ENCODE data around the gene NEDD1. TPM values are rescaled to one million over a fixed set of nuclear protein-coding genes. Genes with fewer than 3 reads are reported as not detected.

The NEDD1 gene
- total RNA-seq, 3 donors from 2014 or later (not counting 1 experiment from before 2014, with no cell fraction given): 26.4 to 30.6 (median 29.2) TPM

- Histone ChIP-seq H3K36me3 (ENCODE audit: control insufficient read depth, insufficient read depth, low read length) (no peaks in the 10 kb centered on the region), H3K9me3 (ENCODE audit: control insufficient read depth, insufficient read depth, low read length) (no peaks in the 10 kb centered on the region), H3K27me3 (ENCODE audit: control insufficient read depth, insufficient read depth, low read length) (peaks cover 2% of the 10 kb centered on the region), H3K27ac (ENCODE audit: low read length) (no peak overlapping the region), H3K4me1 (ENCODE audit: control insufficient read depth, insufficient read depth, low read length) (no peaks in the 10 kb centered on the region), H3K4me3 (ENCODE audit: low read length) (no peak overlapping the region)
- Mint-ChIP-seq H3K27ac (no peak overlapping the region), H3K9me3 (no peaks in the 10 kb centered on the region), H3K4me1 (no peaks in the 10 kb centered on the region), H3K36me3 (no peaks in the 10 kb centered on the region), H3K4me3 (no peak overlapping the region), H3K27me3 (ENCODE audit: low read depth in 2 of 2) (peaks cover 23 to 41% of the 10 kb centered on the region in 2 donors)
- no peak for TF ChIP-seq CTCF (IDR thresholded peaks at IDR 0.05)
- no peak for DNase-seq
- intact Hi-C loops (cut with micrococcal nuclease): no loop called here
- ATAC-seq: no peak
Observed at GRCh38 chr12:96872961-96873360, 34.1 kb upstream of the NEDD1 start.

DNA sequence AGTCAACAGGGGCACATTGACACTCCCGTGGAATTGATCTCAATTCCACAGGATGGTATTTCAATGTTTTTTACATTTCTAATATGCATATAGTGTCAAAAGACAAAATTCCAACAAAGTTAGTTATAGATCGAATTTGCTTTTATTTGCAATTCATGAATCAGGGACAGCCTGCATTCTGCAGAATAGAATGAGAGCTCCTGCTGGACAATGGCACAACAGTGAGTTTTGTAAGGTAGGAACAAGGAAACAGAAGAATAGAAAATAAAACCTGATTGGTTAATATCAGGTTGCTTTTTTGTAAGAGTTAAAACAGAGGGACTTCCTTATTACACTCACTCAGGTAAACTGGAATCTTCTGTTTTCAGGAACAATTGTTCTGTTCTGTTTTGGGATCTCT is 32.8 kb upstream of the NEDD1 start:
- 92% methylated on average over 1 of the region's 2 CpGs for WGBS (ENCODE audit: insufficient coverage)
- Histone ChIP-seq H3K27ac (ENCODE audit: low read length) (no peak overlapping the region), H3K36me3 (ENCODE audit: control insufficient read depth, insufficient read depth, low read length) (no peaks in the 10 kb centered on the region), H3K27me3 (ENCODE audit: control insufficient read depth, insufficient read depth, low read length) (no peaks in the 10 kb centered on the region), H3K4me3 (ENCODE audit: low read length) (no peak overlapping the region), H3K4me1 (ENCODE audit: control insufficient read depth, insufficient read depth, low read length) (no peaks in the 10 kb centered on the region), H3K9me3 (ENCODE audit: control insufficient read depth, insufficient read depth, low read length) (no peaks in the 10 kb centered on the region)
- no peak for TF ChIP-seq CTCF (IDR thresholded peaks at IDR 0.05)
- Mint-ChIP-seq H3K36me3 (no peaks in the 10 kb centered on the region), H3K4me1 (no peaks in the 10 kb centered on the region), H3K27ac (no peak overlapping the region), H3K9me3 (no peaks in the 10 kb centered on the region), H3K27me3 (ENCODE audit: low read depth in 2 of 2) (peaks cover 28 to 40% of the 10 kb centered on the region in 2 donors), H3K4me3 (no peak overlapping the region)
- intact Hi-C loops (cut with micrococcal nuclease): no loop called here
- DNase-seq (no peak), ATAC-seq (no peak)

- no peak overlapping the region for H3K27ac ChIP-seq (ENCODE audit: low read length)
- H3K27me3 Mint-ChIP-seq (ENCODE audit: low read depth in 2 of 2): peaks cover 34 to 51% of the 10 kb centered on the region in 2 donors
- TF ChIP-seq CTCF (IDR thresholded peaks at IDR 0.05): no peak
Observed at GRCh38 chr12:96876966-96877365, 30.1 kb upstream of the NEDD1 start.

GRCh38 chr12:96878704-96879103 is 28.4 kb upstream of the NEDD1 start:
- Histone ChIP-seq H3K4me3 (ENCODE audit: low read length) (no peak overlapping the region), H3K27ac (ENCODE audit: low read length) (no peak overlapping the region), H3K27me3 (ENCODE audit: control insufficient read depth, insufficient read depth, low read length) (no peaks in the 10 kb centered on the region), H3K4me1 (ENCODE audit: control insufficient read depth, insufficient read depth, low read length) (no peaks in the 10 kb centered on the region), H3K9me3 (ENCODE audit: control insufficient read depth, insufficient read depth, low read length) (no peaks in the 10 kb centered on the region), H3K36me3 (ENCODE audit: control insufficient read depth, insufficient read depth, low read length) (no peaks in the 10 kb centered on the region)
- ATAC-seq (no peak), DNase-seq (no peak)
- TF ChIP-seq CTCF (IDR thresholded peaks at IDR 0.05): no peak
- Mint-ChIP-seq H3K9me3 (no peaks in the 10 kb centered on the region), H3K27me3 (ENCODE audit: low read depth in 2 of 2) (peaks cover 33 to 50% of the 10 kb centered on the region in 2 donors), H3K4me1 (no peaks in the 10 kb centered on the region), H3K36me3 (no peaks in the 10 kb centered on the region), H3K4me3 (no peak overlapping the region), H3K27ac (no peak overlapping the region)
- intact Hi-C loops (cut with micrococcal nuclease): no loop called here
- WGBS (ENCODE audit: insufficient coverage): 63% methylated on average over 1 of the region's 1 CpG

More at GRCh38 chr12:96876966-96877365, 30.1 kb upstream of the NEDD1 start:
- intact Hi-C loops (cut with micrococcal nuclease): no loop called here
- Histone ChIP-seq H3K9me3 (ENCODE audit: control insufficient read depth, insufficient read depth, low read length) (no peaks in the 10 kb centered on the region), H3K27me3 (ENCODE audit: control insufficient read depth, insufficient read depth, low read length) (no peaks in the 10 kb centered on the region), H3K4me3 (ENCODE audit: low read length) (no peak overlapping the region), H3K4me1 (ENCODE audit: control insufficient read depth, insufficient read depth, low read length) (no peaks in the 10 kb centered on the region), H3K36me3 (ENCODE audit: control insufficient read depth, insufficient read depth, low read length) (no peaks in the 10 kb centered on the region)
- no peaks in the 10 kb centered on the region for H3K36me3 Mint-ChIP-seq
- no peaks in the 10 kb centered on the region for H3K9me3 Mint-ChIP-seq
- ATAC-seq (no peak), DNase-seq (no peak)
- H3K27ac Mint-ChIP-seq: no peak overlapping the region
- no peak overlapping the region for H3K4me3 Mint-ChIP-seq
- 95% methylated on average over 3 of the region's 3 CpGs for WGBS (ENCODE audit: insufficient coverage)
- no peaks in the 10 kb centered on the region for H3K4me1 Mint-ChIP-seq

Data from natural killer cell (primary cell).